ENCODE data around the gene ADI1. TPM values are rescaled to one million over a fixed set of nuclear protein-coding genes. Genes with fewer than 3 reads are reported as not detected.
"Not testable (repeated sequence)": the region's sequence is repeated elsewhere in the genome, so short reads cannot be mapped to it uniquely, and the experiment has no call there.

Gene ADI1
- total RNA-seq, 4 donors from 2014 or later = 61.9 to 106 (median 82.9) TPM

GRCh38 chr2:3516831-3517230 is 2.5 kb downstream of the ADI1 start:
- Histone ChIP-seq H3K27ac (no peak overlapping the region), H3K27me3 (no peaks in the 10 kb centered on the region), H3K36me3 (peaks cover 6 to 33% of the 10 kb centered on the region in 2 donors), H3K4me1 (peaks cover 0 to 39% (median 7%) of the 10 kb centered on the region in 3 donors), H3K4me3 (no peak overlapping the region), H3K9me3 (no peaks in the 10 kb centered on the region)
- 97 to 100% methylated on average over 1 to 3 of the region's 3 CpGs for whole genome bisulfite sequencing, 2 donors (ENCODE audit: low coverage in 1 of 2)
- no peak for TF ChIP-seq POLR2A (IDR thresholded peaks at IDR 0.05)
- TF ChIP-seq EP300 (IDR thresholded peaks at IDR 0.05) = no peak
- no peak for TF ChIP-seq POLR2AphosphoS5 (IDR thresholded peaks at IDR 0.05)
- TF ChIP-seq CTCF (IDR thresholded peaks at IDR 0.05) = no peak
- ATAC-seq = no peak

GRCh38 chr2:3515438-3515837 is 3.9 kb downstream of the ADI1 start:
- H3K9me3 ChIP-seq, H3K27me3 ChIP-seq, H3K4me3 ChIP-seq, ATAC-seq, H3K27ac ChIP-seq: not testable (repeated sequence)
- Histone ChIP-seq H3K36me3 (peaks cover 11 to 47% of the 10 kb centered on the region in 2 donors), H3K4me1 (peaks cover 0 to 28% (median 6%) of the 10 kb centered on the region in 3 donors)
- WGBS, 2 donors (ENCODE audit: low coverage in 1 of 2) = 100% methylated on average over 5 of the region's 5 CpGs; no CpG with 5 or more reads in 1 of the 2 donors

- no peaks in the 10 kb centered on the region for H3K9me3 ChIP-seq
- H3K27me3 ChIP-seq = no peaks in the 10 kb centered on the region
- peaks cover 0 to 16% (median 0%) of the 10 kb centered on the region in 3 donors for H3K4me1 ChIP-seq
- 84 to 93% methylated on average over 3 of the region's 3 CpGs for WGBS, 2 donors (ENCODE audit: low coverage in 1 of 2)
- H3K4me3 ChIP-seq = no peak overlapping the region
- no peak overlapping the region for H3K27ac ChIP-seq
- H3K36me3 ChIP-seq = peaks cover 11 to 68% of the 10 kb centered on the region in 2 donors
- TF ChIP-seq POLR2A (IDR thresholded peaks at IDR 0.05) (no peak), EP300 (IDR thresholded peaks at IDR 0.05) (no peak), POLR2AphosphoS5 (IDR thresholded peaks at IDR 0.05) (no peak), CTCF (IDR thresholded peaks at IDR 0.05) (no peak)
- no peak for ATAC-seq
Measured at GRCh38 chr2:3513026-3513810, 6.1 kb downstream of the ADI1 start.

GRCh38 chr2:3512086-3512485 is 7.2 kb downstream of the ADI1 start:
- Histone ChIP-seq H3K4me1 (peaks cover 0 to 5% (median 0%) of the 10 kb centered on the region in 3 donors), H3K27me3 (no peaks in the 10 kb centered on the region), H3K27ac (no peak overlapping the region), H3K36me3 (peaks cover 11 to 75% of the 10 kb centered on the region in 2 donors), H3K9me3 (no peaks in the 10 kb centered on the region), H3K4me3 (no peak overlapping the region)
- TF ChIP-seq CTCF (IDR thresholded peaks at IDR 0.05) (no peak), POLR2AphosphoS5 (IDR thresholded peaks at IDR 0.05) (no peak), EP300 (IDR thresholded peaks at IDR 0.05) (no peak), POLR2A (IDR thresholded peaks at IDR 0.05) (no peak)
- ATAC-seq = no peak
- 0 to 38% methylated on average over 1 of the region's 2 CpGs for WGBS, 2 donors (ENCODE audit: low coverage in 1 of 2)

GRCh38 chr2:3505771-3506170 is 13.6 kb downstream of the ADI1 start:
- TF ChIP-seq POLR2A (IDR thresholded peaks at IDR 0.05) = no peak
- no peak for TF ChIP-seq CTCF (IDR thresholded peaks at IDR 0.05)
- TF ChIP-seq POLR2AphosphoS5 (IDR thresholded peaks at IDR 0.05) = no peak
- no peak for TF ChIP-seq EP300 (IDR thresholded peaks at IDR 0.05)
- no peaks in the 10 kb centered on the region for H3K4me1 ChIP-seq
- no peak for ATAC-seq
- H3K4me3 ChIP-seq = no peak overlapping the region
- no peak overlapping the region for H3K27ac ChIP-seq
- WGBS, 2 donors (ENCODE audit: low coverage in 1 of 2) = 83% methylated on average over 2 of the region's 4 CpGs; no CpG with 5 or more reads in 1 of the 2 donors
- no peaks in the 10 kb centered on the region for H3K9me3 ChIP-seq
- H3K27me3 ChIP-seq = no peaks in the 10 kb centered on the region
- peaks cover 0 to 91% of the 10 kb centered on the region in 2 donors for H3K36me3 ChIP-seq

All from gastroesophageal sphincter (tissue), 4 donors.